ENCODE results near the gene SLC44A5.

The SLC44A5 gene

DNA sequence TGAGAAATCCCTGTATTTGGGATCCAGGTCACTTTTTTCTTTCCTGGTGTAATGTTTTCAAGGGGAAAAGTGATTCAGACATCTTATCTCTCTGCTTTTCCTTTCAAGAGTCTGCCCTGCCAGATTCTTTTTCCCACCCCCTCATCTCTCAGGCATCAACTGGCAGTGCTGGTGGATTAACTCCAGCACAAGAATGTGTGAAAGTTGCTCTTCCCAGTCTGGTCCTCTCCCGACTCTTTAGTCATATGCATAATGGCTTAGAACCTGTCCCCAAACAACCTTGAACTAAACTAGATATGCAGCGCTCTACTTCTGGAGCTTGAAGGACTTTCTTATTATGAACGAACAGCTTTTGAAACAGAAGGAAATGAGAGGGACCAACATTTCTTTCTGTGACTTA is 88.5 kb downstream of the SLC44A5 start:
- Histone ChIP-seq H3K4me3 (no peak overlapping the region), H3K4me1 (no peaks in the 10 kb centered on the region), H3K27me3 (no peaks in the 10 kb centered on the region), H4K20me1 (no peaks in the 10 kb centered on the region), H3K27ac (no peak overlapping the region), H3K4me2 (no peak overlapping the region), H3K36me3 (no peaks in the 10 kb centered on the region), H3K9me3 (no peaks in the 10 kb centered on the region), H3K9ac (no peak overlapping the region)
- no peak for TF ChIP-seq Cebpa-rat (IDR thresholded peaks at IDR 0.05)

- Histone ChIP-seq H3K4me1 (no peaks in the 10 kb centered on the region), H3K36me3 (no peaks in the 10 kb centered on the region), H3K4me3 (no peak overlapping the region), H3K4me2 (no peak overlapping the region), H3K27ac (no peak overlapping the region), H4K20me1 (no peaks in the 10 kb centered on the region), H3K9me3 (no peaks in the 10 kb centered on the region), H3K27me3 (no peaks in the 10 kb centered on the region), H3K9ac (no peak overlapping the region)
- TF ChIP-seq Cebpa-rat (IDR thresholded peaks at IDR 0.05) = no peak
Measured at GRCh38 chr1:75521658-75522057, 89.3 kb downstream of the SLC44A5 start.

DNA sequence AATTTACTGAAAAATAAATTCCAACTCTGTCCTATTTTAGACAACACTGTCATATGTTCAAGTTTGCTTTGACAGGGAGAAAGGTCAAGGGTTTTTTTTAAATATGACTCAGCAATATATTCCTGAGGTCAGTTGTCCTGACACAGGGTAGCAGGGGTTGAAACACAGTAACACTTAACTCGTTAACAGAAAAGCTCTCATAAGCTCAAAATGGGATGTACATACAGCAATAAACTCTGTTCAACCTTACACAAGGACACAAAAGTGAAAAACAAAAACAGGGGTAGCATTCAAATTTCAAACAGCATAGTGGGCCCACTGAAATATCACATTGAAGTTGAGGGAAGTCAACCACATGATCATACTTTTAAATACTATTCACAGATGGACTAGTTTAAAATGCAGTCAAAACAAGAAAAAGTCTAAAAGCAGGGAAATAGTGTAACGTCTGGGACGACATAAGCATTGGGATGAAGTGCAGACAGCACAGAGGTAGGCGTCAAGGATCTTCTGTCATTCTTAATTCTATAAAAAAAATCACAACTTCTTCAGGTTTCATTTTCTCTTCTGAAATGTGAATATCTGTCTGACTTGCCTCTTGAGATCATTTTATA is 89.9 kb downstream of the SLC44A5 start:
- Histone ChIP-seq H3K9ac (no peak overlapping the region), H3K27me3 (no peaks in the 10 kb centered on the region), H3K9me3 (no peaks in the 10 kb centered on the region), H3K4me3 (no peak overlapping the region), H4K20me1 (no peaks in the 10 kb centered on the region), H3K27ac (no peak overlapping the region), H3K4me2 (no peak overlapping the region), H3K4me1 (no peaks in the 10 kb centered on the region), H3K36me3 (no peaks in the 10 kb centered on the region)
- no peak for TF ChIP-seq Cebpa-rat (IDR thresholded peaks at IDR 0.05)

DNA sequence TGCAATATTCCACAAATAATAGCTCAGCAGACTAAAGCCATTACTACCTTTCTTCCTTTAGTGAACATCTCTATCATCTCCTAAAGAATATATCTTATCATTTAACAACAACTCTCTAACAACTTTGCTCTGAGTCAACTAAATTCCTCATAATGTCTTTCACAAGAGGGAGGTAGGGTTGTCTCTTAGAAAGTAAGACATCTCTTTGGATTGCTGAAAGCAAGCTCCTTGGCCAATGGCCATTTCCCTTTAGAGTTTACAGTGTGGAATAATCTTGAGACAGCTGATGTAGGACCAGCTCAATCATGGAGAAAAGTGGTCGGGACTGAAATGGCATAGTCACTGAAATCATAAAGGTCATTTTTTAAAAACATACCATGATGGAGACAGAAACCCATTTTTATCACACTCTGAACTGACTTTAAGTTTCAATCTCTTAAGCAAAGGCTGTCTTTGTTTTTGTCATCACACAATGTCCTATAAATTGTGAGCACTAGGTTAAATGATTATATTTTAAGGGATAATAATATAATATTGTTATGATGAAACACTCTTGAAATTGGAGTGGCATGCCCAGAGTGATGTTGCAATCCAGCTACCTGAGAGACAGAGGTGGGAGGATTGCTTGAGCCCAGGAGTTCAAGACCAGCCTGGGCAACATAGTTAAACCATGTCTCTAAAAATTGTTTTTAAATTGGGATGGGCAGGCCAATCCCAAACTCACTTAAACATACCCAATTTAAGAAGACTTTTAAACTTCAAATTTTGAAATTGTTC is 91.1 kb downstream of the SLC44A5 start:
- TF ChIP-seq Cebpa-rat (IDR thresholded peaks at IDR 0.05) = no peak

DNA sequence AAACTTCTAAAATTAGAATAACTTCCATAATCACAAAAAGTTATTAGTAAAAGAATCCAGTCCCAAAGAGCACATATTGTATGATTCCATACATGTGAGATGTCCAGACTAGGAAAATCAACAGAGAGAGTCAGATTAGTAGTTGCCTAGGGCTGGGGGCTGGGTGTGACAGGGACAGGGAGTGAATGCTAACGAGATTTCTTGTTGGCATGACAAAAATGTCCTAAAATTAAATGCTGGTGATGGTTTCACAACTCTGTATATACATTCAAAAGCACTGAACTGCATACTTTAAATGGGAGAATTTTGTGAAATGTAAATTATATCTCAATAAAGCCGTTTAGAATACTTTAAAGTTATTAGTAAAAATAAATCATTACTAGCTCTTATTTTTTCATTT is 92.2 kb downstream of the SLC44A5 start:
- no peaks in the 10 kb centered on the region for H3K4me1 ChIP-seq
- TF ChIP-seq Cebpa-rat (IDR thresholded peaks at IDR 0.05) = no peak
- H3K36me3 ChIP-seq = no peaks in the 10 kb centered on the region
- no peaks in the 10 kb centered on the region for H3K9me3 ChIP-seq
- no peak overlapping the region for H3K27ac ChIP-seq
- no peaks in the 10 kb centered on the region for H4K20me1 ChIP-seq
- no peaks in the 10 kb centered on the region for H3K27me3 ChIP-seq
- no peak overlapping the region for H3K9ac ChIP-seq
- no peak overlapping the region for H3K4me2 ChIP-seq
- H3K4me3 ChIP-seq = no peak overlapping the region

More for the DNA sequence above, 91.1 kb downstream of the SLC44A5 start:
- Histone ChIP-seq H3K27me3 (no peaks in the 10 kb centered on the region), H4K20me1 (no peaks in the 10 kb centered on the region), H3K36me3 (no peaks in the 10 kb centered on the region), H3K27ac (no peak overlapping the region), H3K4me1 (no peaks in the 10 kb centered on the region), H3K9me3 (no peaks in the 10 kb centered on the region), H3K4me3 (no peak overlapping the region), H3K4me2 (no peak overlapping the region), H3K9ac (no peak overlapping the region)

GRCh38 chr1:75514270-75514669 is 96.6 kb downstream of the SLC44A5 start:
- H3K4me3 ChIP-seq = no peak overlapping the region
- no peaks in the 10 kb centered on the region for H3K36me3 ChIP-seq
- no peak overlapping the region for H3K27ac ChIP-seq
- no peaks in the 10 kb centered on the region for H3K4me1 ChIP-seq
- H3K9me3 ChIP-seq = no peaks in the 10 kb centered on the region
- H4K20me1 ChIP-seq = no peaks in the 10 kb centered on the region
- TF ChIP-seq Cebpa-rat (IDR thresholded peaks at IDR 0.05) = no peak
- no peaks in the 10 kb centered on the region for H3K27me3 ChIP-seq
- no peak overlapping the region for H3K4me2 ChIP-seq
- no peak overlapping the region for H3K9ac ChIP-seq

DNA sequence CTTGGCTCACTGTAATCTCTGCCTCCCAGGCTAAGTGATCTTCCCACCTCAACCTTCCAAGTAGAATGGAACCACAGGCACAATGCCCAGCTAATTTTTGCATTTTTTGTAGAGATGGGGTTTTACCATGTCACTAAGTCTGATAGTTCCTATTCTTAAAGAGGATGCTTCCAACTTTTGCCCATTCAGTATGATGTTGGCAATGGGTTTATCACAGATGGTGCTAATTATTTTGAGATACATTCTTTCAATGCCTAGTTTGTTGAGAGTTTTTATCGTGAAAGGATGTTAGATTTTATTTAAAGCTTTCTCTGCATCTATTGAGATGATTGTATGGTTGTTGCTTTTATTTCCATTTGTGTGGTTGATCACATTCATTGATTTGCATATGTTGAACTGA is 103.9 kb downstream of the SLC44A5 start:
- Histone ChIP-seq H3K4me2 (no peak overlapping the region), H4K20me1 (no peaks in the 10 kb centered on the region), H3K27me3 (no peaks in the 10 kb centered on the region), H3K4me3 (no peak overlapping the region), H3K27ac (no peak overlapping the region), H3K36me3 (no peaks in the 10 kb centered on the region), H3K4me1 (no peaks in the 10 kb centered on the region), H3K9me3 (no peaks in the 10 kb centered on the region), H3K9ac (no peak overlapping the region)
- TF ChIP-seq Cebpa-rat (IDR thresholded peaks at IDR 0.05) = no peak

DNA sequence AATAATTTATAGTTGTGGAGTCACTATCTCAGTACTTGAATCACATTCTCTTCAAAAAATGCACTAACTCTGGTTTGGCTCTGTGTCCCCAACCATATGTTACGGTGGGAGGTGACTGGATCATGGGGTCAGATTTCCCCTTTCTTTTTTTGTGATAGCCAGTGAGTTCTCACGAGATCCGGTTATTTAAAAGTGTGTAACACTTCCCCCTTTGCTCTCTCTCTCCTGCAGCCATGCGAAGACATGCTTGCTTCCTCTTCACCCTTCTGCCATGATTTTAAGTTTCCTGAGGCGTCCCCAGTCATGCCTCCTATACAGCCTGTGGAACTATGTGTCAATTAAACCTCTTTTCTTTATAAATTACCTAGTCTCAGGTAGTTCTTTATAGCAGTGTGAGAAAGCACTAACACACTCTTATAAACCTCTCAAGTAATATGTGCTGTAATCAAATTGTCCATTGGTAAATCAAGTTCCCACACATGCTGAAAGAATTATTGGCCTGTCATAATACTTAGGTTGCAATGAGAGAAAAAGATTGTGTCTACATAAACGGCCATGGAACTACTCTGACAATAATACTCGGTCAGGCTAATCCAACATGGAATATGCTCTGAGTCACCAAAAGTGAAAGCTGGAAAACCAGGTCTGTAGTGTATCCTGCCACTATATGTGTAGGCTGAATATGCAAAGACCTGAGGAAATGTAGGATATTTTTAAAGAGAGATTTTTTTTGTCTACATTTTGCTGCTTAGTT is 107.5 kb downstream of the SLC44A5 start:
- Histone ChIP-seq H3K4me3 (no peak overlapping the region), H3K9me3 (no peaks in the 10 kb centered on the region), H3K36me3 (no peaks in the 10 kb centered on the region), H4K20me1 (no peaks in the 10 kb centered on the region), H3K27ac (no peak overlapping the region), H3K27me3 (no peaks in the 10 kb centered on the region), H3K4me2 (no peak overlapping the region), H3K4me1 (no peaks in the 10 kb centered on the region), H3K9ac (no peak overlapping the region)
- no peak for TF ChIP-seq Cebpa-rat (IDR thresholded peaks at IDR 0.05)

DNA sequence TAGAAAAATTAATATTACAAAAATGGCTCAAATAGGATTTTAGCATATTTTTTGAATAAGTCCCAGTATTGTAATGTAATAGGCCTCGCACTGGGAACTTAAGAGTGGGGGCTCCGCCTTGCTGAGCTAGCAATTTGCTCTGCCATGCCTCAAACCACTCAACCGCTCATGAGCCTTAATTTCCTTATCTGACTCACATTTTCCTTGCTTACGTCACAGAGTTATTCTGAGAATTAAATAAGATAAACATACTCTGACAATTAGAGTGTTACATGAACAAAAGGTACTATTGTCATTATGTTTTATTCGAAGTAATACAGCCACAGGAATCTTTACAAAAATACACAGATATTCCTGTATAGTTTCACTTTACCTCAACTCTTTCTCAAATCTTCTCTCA is 108.1 kb downstream of the SLC44A5 start:
- H3K36me3 ChIP-seq = no peaks in the 10 kb centered on the region
- no peaks in the 10 kb centered on the region for H3K9me3 ChIP-seq
- no peaks in the 10 kb centered on the region for H3K27me3 ChIP-seq
- TF ChIP-seq Cebpa-rat (IDR thresholded peaks at IDR 0.05) = no peak
- no peak overlapping the region for H3K4me3 ChIP-seq
- H3K4me1 ChIP-seq = no peaks in the 10 kb centered on the region
- no peak overlapping the region for H3K4me2 ChIP-seq
- H4K20me1 ChIP-seq = no peaks in the 10 kb centered on the region
- H3K9ac ChIP-seq = no peak overlapping the region
- no peak overlapping the region for H3K27ac ChIP-seq
